Tibial nerve (tissue), 4 donors: ENCODE results near the gene TTC28. TPM values are rescaled to one million over a fixed set of nuclear protein-coding genes. Genes with fewer than 3 reads are reported as not detected.

ENCODE experiments used
- DNase-seq, 2 donors: peaks; one replicate each; pipeline ENCODE4 v3.0.0-alpha.2; 2019; ENCODE audit warnings: low spot score in 2 of 2
- H3K27ac ChIP-seq, 4 donors: fragments of 200-600 bp; sonication (generic) in 3 of 4; one replicate each; pipeline ENCODE4 v1.5.1; 2017 to 2019; ENCODE audit warnings: mild to moderate bottlenecking in 1 of 4
- H3K27me3 ChIP-seq, 2 donors: fragments of 200-600 bp; sonication (generic) in 1 of 2; one replicate each; pipeline versions ENCODE4 v1.5.1 to v1.6.0; 2017 to 2019
- H3K36me3 ChIP-seq, 3 donors: fragments of 200-600 bp; sonication (generic); one replicate each; pipeline ENCODE4 v1.5.1; 2018 to 2019
- H3K4me1 ChIP-seq, 4 donors: fragments of 200-600 bp; sonication (generic) in 3 of 4; one replicate each; pipeline ENCODE4 v1.5.1; 2017 to 2019
- H3K4me3 ChIP-seq, 4 donors: fragments of 200-600 bp; sonication (generic) in 3 of 4; one replicate each; pipeline ENCODE4 v1.5.1; 2017 to 2019; ENCODE audit warnings: mild to moderate bottlenecking in 1 of 4, moderate library complexity in 1 of 4
- H3K9me3 ChIP-seq, 4 donors: fragments of 200-600 bp; sonication (generic) in 3 of 4; one replicate each; pipeline ENCODE4 v1.5.1; 2017 to 2019
- CTCF ChIP-seq, 5 experiments: fragments of 200-600 bp in 3 of 5; fragments of 450-650 bp in 2 of 5; sonication (generic) in 3 of 5; IDR thresholded peaks; one replicate each; pipeline ENCODE4 v1.5.1; 2016 to 2019; ENCODE audit warnings: antibody characterized with exemption in 5 of 5, mild to moderate bottlenecking in 3 of 5, moderate library complexity in 2 of 5
- EP300 ChIP-seq, 2 donors: sonication (generic); formaldehyde crosslinking; IDR thresholded peaks; one replicate each; pipeline ENCODE4 v1.6.1; 2017; ENCODE audit warnings: antibody characterized with exemption in 2 of 2, mild to moderate bottlenecking in 1 of 2
- POLR2A ChIP-seq, 2 donors: fragments of 450-650 bp; IDR thresholded peaks; one replicate each; pipeline ENCODE4 v1.6.1; 2017; ENCODE audit warnings: antibody characterized with exemption in 2 of 2, mild to moderate bottlenecking in 2 of 2, moderate library complexity in 2 of 2
- WGBS, 2 donors: methylation state at CpG; one replicate each; pipeline ENCODE4 v1.1.5; 2018; 5-methylcytosine and 5-hydroxymethylcytosine counted together
- total RNA-seq, 4 donors: library from RNA; depleted of rRNA; stranded (reverse); fragments of >200 nt; gene quantifications; one replicate each; pipeline ENCODE4 v1.1.0, GENCODE V29; 2016

The TTC28 gene
- total RNA-seq, 4 donors from 2014 or later = 83.9 to 177 (median 128) TPM

- Histone ChIP-seq H3K4me1 (peaks cover 0 to 6% (median 0%) of the 10 kb centered on the region in 4 donors), H3K27ac (no peak overlapping the region), H3K36me3 (peaks cover 0 to 30% (median 0%) of the 10 kb centered on the region in 3 donors), H3K9me3 (peaks cover 0 to 30% (median 2%) of the 10 kb centered on the region in 4 donors), H3K27me3 (no peaks in the 10 kb centered on the region), H3K4me3 (no peak overlapping the region)
- 86 to 98% methylated on average over 1 of the region's 1 CpG for WGBS, 2 donors
- no peak for TF ChIP-seq EP300 (IDR thresholded peaks at IDR 0.05)
- no peak for TF ChIP-seq POLR2A (IDR thresholded peaks at IDR 0.05)
- TF ChIP-seq CTCF (IDR thresholded peaks at IDR 0.05) = no peak
- DNase-seq = no peak
Observed at GRCh38 chr22:27971926-27972325, 707.7 kb downstream of the TTC28 start.

- H3K27me3 ChIP-seq = no peaks in the 10 kb centered on the region
- no peak for DNase-seq
- TF ChIP-seq CTCF (IDR thresholded peaks at IDR 0.05) (no peak), EP300 (IDR thresholded peaks at IDR 0.05) (no peak), POLR2A (IDR thresholded peaks at IDR 0.05) (no peak)
- peaks cover 0 to 30% (median 2%) of the 10 kb centered on the region in 4 donors for H3K9me3 ChIP-seq
- H3K27ac ChIP-seq = no peak overlapping the region
- WGBS, 2 donors = 50 to 54% methylated on average over 1 of the region's 1 CpG
- H3K36me3 ChIP-seq = peaks cover 0 to 37% (median 0%) of the 10 kb centered on the region in 3 donors
- peaks cover 0 to under 1% (median 0%) of the 10 kb centered on the region in 4 donors for H3K4me1 ChIP-seq
- H3K4me3 ChIP-seq = no peak overlapping the region
Observed at GRCh38 chr22:27970596-27971220, 708.9 kb downstream of the TTC28 start.

GRCh38 chr22:27966168-27967064 is 713.2 kb downstream of the TTC28 start:
- 90 to 93% methylated on average over 15 of the region's 15 CpGs for WGBS, 2 donors
- no peak overlapping the region for H3K27ac ChIP-seq
- peaks cover 0 to 11% (median 6%) of the 10 kb centered on the region in 4 donors for H3K4me1 ChIP-seq
- TF ChIP-seq POLR2A (IDR thresholded peaks at IDR 0.05) = no peak
- TF ChIP-seq CTCF (IDR thresholded peaks at IDR 0.05) = no peak
- no peak for TF ChIP-seq EP300 (IDR thresholded peaks at IDR 0.05)
- H3K36me3 ChIP-seq = peaks cover 0 to 26% (median 0%) of the 10 kb centered on the region in 3 donors
- no peaks in the 10 kb centered on the region for H3K27me3 ChIP-seq
- H3K9me3 ChIP-seq = peaks cover 0 to 22% (median 2%) of the 10 kb centered on the region in 4 donors
- no peak for DNase-seq
- H3K4me3 ChIP-seq = no peak overlapping the region

- Histone ChIP-seq H3K9me3 (no peaks in the 10 kb centered on the region), H3K36me3 (peaks cover 0 to 8% (median 0%) of the 10 kb centered on the region in 3 donors), H3K27me3 (no peaks in the 10 kb centered on the region), H3K4me3 (no peak overlapping the region), H3K27ac (peak overlapping the region in 2 of 4 donors; percentile 12 to 46), H3K4me1 (peaks cover 0 to 11% (median 6%) of the 10 kb centered on the region in 4 donors)
- TF ChIP-seq EP300 (IDR thresholded peaks at IDR 0.05) (no peak), CTCF (IDR thresholded peaks at IDR 0.05) (no peak), POLR2A (IDR thresholded peaks at IDR 0.05) (no peak)
- 42 to 49% methylated on average over 9 of the region's 9 CpGs for WGBS, 2 donors
- no peak for DNase-seq
Observed at GRCh38 chr22:27962268-27963044, 717.2 kb downstream of the TTC28 start.
